ENCODE data around the gene DYNC1H1.

- TF ChIP-seq POLR2A (IDR thresholded peaks at IDR 0.05; ENCODE audit: low read length) (no peak), GATA1 (IDR thresholded peaks at IDR 0.05; ENCODE audit: low read depth, low read length) (no peak)
Measured at GRCh38 chr14:101965181-101965544, 790 bp downstream of the DYNC1H1 start.

Data from erythroblast (primary cell).